GM03348 (cell line): ENCODE results near the gene SYP.
A peak's percentile ranks its signal among the peaks of the same experiment; 100 is the strongest.
"Not testable (repeated sequence)": the region's sequence is repeated elsewhere in the genome, so short reads cannot be mapped to it uniquely, and the experiment has no call there.

Experiments
- DNase-seq: peaks from one replicate; pipeline ENCODE4 v3.0.0; 2012; ENCODE audit warnings: low spot score

SYP gene

DNA sequence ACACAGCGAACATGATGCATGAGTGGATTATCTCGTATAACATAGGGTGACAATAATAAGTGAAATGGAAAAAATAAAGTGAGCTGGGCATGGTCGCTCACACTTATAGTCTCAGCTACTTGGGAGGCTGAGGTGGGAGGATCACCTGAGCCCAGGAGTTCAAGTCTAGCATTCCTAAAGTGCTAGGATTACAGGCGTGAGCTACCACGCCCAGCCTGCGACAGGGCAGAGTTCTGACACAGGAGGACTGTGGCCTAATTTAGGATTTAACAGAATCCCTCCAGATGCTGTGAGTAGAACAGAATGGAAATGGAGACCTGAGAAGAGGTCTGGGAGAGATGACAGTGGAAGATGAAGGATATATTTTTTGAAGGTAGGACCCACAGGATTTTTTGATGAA, 10.4 kb downstream of the SYP start:
- DNase-seq: no peak

DNA sequence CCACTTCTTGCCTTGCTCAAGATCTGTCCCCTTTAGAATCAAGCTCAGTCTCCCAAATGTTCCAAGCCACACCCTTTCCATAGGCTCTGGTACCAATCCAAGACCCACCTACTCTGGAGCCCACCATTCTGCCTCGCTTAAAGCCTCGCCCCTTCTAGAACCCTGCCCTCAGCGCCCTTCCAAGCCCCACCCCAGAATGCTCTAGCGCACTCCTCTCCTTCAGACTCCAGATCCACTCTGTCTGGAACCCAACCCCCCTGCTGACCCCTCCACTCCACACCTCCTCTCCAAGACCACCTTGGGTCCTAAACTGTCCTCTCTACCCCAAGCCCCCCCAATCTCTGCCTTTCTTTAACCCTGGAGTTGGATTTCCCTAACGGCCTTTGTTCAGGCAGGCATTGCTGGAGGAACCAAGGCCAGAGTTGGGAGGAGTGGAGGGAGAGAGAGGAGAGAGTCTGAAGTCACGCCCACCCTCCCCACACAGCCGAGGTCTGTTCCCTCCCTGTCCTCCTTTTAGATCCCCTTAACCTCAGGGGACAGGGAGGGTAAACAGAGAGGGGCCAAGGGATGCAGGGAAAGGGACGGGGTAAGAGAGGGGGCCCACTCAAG, 11.4 kb downstream of the SYP start:
- no peak for DNase-seq

DNA sequence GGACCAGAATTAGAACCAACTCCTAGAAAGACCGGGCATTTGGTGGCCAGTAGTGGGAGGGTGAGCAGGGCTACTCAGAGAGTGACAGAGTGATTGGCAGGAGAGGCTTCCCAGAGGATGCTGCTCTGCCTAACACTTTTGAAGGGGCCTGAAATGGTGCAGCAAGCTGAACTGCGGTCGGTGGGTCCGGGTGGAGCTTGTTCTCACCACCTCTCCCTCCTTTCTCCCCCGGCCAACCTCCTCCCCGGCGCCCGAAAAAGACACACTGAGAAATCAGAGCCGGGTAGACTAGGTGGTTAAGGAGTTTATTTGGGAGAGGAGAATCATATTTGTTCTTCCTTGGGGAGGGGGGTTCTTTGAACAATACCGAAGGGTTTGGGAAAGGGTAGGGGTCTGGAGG, 12.5 kb downstream of the SYP start:
- DNase-seq: no peak

DNA sequence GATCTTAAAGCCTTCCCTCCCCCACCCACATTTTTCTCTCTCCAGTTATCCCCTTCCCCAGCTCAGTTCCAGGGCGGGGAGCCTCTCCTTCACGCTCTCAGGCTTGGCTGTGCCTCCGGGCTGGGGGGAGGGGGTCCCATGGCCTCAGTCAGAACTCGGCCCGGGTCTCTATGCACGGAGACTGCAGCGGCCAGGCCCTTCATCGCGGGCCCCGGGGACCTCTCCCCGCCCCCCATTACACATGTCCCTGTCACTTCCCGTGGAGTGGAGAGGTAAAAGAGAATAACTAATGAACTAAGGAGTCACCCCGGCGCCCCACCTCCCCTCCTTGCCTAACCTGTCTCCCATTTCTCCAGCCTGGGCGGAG, 13.0 kb downstream of the SYP start:
- no peak for DNase-seq

DNA sequence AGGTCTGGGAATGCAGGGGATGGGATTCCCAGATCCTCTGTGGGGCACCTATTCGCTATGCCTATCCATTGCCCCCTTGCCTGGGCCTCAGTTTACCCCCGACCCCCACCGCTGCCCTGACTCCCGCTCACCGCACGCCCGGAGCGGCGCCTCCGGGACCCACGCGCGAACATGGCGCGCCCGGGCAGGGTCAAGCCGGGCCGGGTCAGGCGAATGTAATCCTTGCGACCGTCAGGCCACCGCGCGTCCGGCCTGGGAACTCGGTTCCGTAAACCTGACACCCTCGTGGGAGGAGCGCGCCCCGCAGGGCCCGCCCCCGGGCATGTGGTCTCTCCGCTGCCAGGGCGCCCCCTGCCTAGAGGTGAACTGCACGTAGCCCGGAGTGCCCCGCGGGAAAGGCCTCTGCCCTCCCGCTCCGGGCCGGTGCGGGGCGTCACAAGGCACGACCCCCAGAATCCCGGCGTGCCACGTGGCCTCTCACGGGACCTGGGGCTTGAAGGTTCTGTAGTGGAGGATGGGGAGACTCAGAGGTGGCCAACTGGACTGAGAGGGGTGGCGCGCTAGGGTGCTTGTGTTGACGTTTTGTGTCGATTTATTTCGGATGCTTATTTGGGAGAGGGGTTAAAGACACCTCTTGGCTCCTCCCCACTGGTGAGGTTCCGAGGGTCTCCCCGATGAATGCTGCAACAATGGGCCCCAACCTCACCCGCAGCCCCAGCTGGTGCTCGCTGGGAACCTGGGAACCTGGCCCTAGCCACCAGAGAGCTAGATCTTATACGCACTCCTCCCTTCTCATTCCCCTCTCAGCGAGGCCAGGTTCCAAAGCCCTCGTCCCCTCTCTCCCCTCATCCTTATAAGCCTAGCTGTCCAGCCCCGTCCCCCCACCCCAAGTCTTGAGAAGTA, 13.6 kb downstream of the SYP start, which contains the start of gene PRICKLE3:
TSS of gene PRICKLE3 (minus strand) at position 249 of the 903 bp plus-strand sequence. CDS start at position 173, 76 bp downstream.
- DNase-seq: peak; percentile 70

DNA sequence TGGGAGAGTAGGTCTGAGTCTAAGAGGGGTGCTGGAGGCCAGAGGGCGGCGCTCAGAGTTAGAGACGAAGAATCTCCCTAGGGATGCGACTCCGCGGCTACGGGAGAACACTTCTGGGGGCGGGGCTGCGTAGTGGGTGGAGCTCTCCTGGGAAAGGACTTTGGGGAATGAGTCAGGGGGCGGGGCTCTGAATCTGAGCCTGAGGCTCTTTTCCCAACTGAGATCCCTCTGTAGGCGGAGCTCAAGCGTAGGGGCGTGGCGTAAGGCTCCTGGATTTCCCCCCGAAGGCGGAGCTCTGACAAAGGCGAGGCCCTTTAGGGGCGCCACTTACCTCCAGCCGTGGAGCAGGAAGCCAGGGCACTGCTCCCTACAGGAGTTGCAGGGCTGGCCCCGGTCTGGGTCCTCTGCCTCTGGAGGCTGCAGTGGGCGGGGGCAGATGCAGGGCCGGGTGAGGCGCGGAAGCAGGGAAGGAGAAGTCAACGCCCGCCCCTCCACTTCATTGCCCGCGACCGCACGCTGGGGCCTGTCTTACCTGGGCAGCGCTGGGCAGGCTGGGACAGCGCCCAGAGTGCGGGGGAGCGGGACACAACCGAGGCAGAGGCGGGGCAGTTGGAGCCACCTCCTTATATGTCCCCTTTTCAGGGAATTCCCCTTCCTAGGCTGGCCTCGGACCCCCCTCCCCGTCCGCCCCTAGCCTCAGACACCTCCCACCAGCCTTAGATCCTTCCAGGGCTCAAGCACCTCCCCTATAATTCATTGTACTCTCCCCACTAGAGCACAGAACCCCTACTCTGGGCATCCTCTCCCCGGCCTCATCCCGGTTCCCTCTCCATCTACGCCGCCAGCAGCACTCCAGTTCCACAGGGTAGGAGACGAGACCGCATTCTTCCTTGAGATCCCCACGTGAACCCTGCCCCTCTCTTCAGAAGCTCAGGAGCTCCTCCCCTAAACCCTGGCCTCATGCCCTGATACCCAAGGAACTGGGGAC, 15.4 kb downstream of the SYP start:
- DNase-seq: peak; percentile 81

DNA sequence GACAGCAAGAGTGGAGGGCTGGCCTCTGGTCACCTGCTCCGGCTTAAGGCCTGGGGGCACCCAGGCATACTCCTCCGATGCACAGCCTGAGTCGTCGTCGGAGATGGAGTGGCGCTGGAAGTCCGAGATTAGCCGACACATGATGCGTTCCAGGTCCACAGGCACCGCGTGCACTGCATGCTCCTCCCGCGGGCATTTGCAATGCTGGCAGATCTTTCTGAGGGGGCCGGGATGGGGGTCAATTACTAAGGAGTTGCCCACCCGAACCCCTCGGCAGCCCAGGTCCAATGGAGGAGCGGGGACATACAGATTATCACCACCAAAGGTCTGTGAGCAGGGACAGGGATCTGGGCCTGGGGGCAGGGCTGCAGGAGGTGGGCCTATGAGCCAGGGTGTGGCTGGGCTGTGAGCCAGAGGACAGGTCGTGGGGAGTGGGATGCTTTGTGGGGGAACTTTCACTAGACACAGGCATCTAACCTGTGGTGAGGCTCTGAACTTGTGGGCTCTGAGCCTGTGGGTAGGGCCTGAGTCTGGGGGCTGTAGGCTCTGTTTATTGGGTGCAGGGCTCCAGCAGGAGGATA, 16.2 kb downstream of the SYP start:
- no peak for DNase-seq

DNA sequence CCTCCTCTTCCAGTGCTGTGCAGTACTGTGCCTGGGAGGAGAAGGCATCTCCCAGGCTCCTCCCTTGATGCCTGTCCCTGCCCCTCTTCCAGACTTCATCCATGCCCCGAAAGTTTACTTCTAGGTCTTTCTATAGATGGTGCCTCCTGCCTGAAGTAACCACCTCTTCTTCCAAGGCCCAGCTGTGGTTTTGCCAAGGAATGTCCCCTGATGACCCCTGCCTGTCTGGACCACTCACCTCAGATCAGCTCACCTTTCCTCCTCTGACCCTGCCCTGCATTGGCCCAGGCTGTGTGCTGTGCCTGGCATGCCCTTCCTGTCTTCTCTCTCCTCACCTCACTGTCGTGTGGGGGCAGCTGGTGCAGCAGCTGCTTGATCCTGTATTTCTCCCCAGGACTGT, 20.6 kb downstream of the SYP start:
- DNase-seq: no peak

DNA sequence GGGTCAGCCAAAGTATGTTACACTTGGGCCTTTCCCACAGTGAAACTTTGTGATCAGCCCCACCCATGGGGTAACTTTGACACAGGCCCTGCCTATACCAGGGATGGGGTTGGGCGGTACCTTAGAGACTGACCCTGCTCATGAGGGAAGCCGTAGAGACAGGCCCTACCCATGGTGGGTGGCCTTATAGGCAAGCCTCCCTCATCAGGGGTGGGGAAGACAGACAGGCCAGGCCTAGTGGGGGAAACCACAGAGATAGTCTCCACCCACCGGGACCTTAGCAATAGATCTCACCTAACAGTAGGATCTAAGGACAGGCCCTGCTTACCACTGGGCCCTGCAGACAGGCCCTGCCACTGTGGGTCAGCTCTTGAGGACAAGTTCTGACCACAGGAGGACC, 21.5 kb downstream of the SYP start:
- DNase-seq: no peak

DNA sequence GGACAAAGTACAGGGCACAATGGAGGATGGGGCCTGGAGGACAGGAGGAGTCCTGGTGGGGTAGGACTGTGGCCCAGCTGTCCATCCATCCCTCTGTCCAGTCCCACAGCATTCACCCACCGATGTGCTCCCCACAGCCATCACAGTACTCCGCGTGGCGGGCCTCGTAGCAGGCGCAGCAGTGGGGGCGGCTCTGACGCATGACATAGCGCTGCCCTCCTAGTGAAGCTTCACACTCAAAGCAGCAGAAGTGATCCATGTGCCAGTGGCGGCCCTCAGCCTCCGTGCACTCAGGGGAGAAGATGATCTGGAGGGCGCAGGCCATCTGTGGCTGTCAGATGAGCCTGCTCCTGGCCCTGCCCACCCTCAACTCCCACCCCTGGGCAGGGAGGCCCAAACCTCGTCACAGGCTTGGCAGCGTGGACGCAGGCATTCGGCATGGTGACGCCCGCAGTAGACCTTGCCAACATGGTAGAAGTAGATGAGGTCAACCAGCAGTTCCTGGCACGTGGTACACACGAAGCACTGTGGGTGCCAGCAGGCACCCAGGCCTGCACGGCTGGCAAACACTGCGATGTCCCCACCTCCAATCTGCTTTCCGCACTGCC, 22.0 kb downstream of the SYP start:
- DNase-seq: no peak

DNA sequence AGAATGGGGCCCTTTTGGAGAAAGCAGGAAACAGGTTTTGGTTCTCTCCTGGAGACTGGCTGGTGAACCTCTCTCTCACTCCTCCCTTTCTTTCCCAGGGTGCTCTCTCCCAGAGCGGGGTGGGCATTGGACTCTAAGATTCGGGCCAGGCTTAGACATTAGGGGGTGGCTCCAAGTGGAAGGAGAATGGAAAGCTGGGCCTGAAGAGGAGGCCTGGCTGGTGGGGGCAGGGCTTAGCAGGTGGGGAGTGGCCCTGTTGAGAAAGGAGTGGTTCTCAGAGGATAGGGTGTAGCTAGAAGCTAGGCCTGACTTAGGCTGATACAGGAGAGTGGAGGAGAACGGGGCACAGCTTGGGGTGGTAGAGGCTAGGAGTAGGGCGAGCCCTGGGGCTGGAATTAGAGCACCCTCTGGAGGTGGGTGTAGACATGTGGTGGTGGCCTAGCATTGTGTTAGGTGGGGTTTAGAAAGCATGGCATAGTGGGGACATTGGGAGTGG, 22.6 kb downstream of the SYP start:
- DNase-seq: no peak

DNA sequence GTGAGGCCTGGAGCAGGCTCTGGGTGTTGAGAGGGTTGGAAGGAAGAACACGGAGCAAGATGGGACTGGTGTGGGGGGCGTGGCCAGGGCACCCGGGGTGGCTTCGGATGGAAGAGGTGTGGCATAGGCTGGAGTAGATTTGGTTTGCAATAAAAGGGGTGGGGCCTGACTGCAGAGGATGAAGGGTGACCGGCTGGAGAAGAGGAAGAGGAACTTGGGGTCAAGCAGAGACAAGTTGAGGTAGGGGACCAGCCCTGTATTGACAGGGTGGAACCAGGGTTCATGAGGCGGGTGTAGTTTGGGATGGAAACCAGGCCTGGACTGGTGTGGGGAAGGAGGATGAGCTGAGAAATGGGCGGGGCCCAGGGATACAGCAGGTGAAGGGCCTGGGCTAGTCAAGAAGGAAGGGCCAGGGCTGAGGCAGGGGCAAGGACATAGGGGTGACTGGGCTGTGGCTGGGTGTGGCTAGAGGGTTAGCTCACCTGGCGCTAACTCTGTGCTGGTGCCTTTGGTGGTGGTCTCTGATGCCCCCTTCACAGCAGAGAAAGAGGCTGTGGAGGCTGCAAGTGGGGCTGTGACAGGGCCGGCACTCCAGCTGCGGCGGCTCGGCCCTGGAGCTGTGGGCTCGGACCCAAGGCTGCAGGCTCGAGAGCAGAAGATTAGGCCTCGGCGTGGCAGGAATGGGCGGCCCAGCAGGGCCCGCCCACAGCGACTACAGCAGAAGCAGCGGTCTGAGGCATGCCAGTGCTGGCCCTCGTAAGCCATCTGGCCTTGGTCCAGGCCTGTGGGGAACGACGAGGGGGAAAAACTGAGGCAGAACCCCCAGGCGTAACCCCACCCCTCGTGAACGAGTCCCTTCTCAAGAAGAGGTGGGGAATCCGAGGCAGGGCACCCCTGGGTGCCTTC, 23.3 kb downstream of the SYP start:
- no peak for DNase-seq

DNA sequence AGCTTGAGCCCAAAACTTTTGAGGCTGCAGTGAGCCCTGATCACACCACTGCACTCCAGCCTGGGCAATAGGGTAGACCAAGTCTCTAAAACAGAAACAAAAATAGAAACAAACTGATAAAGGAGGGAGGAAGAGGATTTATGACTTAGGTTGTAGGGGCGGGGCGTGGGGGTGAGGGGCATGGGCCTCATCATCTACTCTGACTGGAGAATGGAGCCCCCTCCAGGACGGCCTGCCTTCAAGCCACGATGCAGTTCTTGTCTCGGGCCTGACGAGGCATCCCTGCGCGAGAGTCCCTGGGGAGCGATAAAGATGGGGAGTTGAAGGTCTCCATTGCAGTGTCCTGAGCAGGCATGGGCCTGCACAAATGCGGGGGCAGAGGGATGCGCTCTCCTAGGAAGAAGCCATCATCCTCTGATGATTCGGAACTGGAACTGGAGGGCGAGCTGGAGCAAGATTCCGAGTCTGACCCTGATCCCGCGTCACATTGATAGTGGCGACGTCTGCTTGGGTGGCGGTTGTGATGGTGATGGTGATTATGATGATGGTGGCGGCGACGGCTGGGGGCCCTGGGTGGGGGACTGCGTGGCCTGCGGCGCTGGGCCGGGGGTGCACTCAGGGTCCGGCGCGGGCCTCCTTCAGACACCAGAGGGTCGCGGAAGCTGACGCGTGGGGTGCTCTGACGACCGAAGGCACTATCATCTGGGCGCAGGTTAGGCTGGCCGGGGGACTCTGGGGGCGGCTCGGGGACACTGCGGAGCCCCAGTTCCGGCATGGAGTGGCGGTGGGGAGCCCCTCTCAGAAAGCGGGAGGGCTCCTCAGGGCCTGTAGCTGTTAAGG, 24.3 kb downstream of the SYP start:
- DNase-seq: no peak

DNA sequence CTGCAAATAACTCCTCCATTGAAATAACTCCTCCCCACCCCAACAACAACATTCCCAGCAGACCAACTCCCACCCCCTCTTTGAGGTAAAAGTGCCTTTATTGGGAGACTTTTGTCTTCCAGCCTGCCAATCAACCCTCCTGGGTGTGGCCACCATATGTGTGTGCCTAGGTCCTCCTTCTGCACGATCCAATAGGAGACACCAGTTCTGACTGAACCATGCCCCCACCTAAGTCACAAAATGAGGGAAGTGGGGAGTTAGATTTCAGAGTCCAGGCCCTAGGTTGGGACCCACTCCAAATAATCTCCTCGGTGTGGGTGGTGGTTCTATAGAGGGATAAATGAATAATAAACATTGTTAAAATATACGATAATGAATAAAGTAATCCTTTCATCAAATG, 25.3 kb downstream of the SYP start:
- no peak for DNase-seq

DNA sequence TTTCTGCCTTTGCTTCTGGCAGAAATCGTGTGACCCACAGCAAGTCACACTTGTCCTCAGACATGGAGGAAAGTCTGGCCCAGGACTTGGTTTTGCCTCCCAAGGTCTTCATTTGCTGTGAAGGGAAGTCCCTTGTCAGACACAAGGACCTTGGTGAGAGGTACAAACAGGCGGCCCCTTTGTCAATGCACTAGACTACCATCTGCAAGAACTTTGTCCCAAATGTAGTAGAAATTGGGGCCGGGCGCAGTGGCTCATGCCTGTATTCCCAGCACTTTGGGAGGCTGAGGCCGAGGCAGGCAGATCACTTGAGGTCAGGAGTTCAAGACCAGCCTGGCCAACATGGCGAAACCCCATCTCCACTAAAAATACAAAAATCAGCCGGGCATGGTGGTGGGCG, 26.4 kb downstream of the SYP start:
- DNase-seq: not testable (repeated sequence)

DNA sequence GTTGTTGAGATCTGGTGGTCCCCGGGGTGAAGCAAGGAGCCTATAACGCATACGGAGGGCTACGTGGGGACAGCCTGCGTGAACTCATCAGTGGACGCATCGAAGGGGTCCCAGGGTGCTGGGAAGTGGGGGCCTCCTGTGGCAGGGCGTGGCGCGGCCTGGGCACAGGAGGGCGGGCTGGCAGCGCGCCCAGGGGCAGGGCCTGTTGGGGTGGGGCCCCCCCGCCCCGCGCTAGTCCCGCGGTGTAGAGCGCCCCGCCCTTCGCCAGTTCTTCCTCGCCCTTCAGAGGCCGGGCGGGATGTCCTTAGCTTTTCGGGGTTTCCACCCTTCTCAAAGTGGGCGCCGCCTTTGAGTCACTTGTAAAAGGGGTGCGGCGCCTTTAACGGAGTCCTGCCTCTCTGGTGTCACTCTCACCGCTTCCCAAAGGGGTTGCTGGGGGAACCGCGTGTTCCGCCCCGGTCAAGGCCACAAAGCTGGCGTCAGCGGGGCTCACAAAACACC, 27.7 kb downstream of the SYP start:
- DNase-seq: peak; percentile 65

DNA sequence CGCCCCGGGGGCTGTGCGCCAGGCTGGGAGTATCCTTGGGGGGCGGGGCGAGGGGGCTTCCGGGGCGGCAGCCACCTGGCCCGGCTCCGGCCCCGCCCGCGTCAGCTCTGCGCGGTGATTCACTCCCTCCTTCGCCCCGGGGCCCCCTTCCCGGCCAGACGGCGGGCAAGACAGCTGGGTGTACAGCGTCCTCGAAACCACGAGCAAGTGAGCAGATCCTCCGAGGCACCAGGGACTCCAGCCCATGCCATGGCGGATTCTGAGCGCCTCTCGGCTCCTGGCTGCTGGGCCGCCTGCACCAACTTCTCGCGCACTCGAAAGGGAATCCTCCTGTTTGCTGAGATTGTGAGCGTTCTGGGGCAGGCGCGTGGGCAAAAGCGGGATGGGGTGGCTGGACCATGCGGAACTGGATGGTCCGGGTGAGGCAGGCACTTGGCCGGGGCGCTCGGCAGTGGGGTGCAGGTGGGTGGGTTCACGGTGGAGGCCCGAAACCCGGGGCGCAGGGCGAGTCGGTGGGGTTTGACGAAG, 28.2 kb downstream of the SYP start, which contains the start of gene PLP2:
TSS of gene PLP2 (plus strand) at position 147 of the 528 bp plus-strand sequence. CDS start at position 250, 103 bp downstream.
- DNase-seq: peak; percentile 62

DNA sequence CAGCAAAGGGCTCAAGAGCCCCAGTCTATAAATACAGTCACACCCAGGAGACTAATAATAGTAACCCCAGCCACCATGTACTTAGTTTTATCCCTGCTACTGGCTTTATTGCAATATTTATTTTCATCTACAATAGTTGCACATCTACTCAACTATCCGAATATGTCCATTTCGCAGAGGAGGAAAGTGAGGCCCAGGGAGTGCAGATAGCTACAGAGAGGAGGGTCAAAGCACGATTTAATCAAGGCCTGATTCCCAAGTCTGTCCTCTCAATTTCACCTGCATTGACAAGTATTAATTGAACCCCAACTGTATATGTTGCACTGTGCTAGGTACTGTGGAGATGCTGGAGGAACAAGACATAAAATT, 32.3 kb downstream of the SYP start:
- no peak for DNase-seq
